Endometrial microvascular endothelial cells (primary cell): Measurements from ENCODE around the gene GRIP2. TPM values are rescaled to one million over a fixed set of nuclear protein-coding genes. Genes with fewer than 3 reads are reported as not detected.

ENCODE experiments used
- in situ Hi-C: cut with HindIII; loops from 2 replicates; pipeline ENCODE4 v1.10.0; 2017; ENCODE audit warnings: low sequenced_read_pairs, low pct_unique_long_range_greater_than_20kb; ENCODE audit errors: inconsistent ontology term
- total RNA-seq: library from RNA; depleted of rRNA; stranded (reverse); fragments of >200 nt; gene quantifications from one replicate; pipeline ENCODE4 v1.2.3, GENCODE V29; 2015; ENCODE audit errors: inconsistent ontology term

Gene GRIP2
- total RNA-seq, 1 donor from 2014 or later, result 0.28 TPM

- in situ Hi-C loops, result no loop called here
Observed at GRCh38 chr3:14462738-14463137, 77.4 kb downstream of the GRIP2 start.

- in situ Hi-C loops, result no loop called here
Observed at GRCh38 chr3:14461748-14462324, 78.3 kb downstream of the GRIP2 start.

- in situ Hi-C loops, result no loop called here
Observed at GRCh38 chr3:14461006-14461747, 79.0 kb downstream of the GRIP2 start.

- in situ Hi-C loops, result no loop called here
Observed at GRCh38 chr3:14460342-14461005, 79.7 kb downstream of the GRIP2 start.

GRCh38 chr3:14459787-14460186 lies 80.4 kb downstream of the GRIP2 start:
- in situ Hi-C loops, result no loop called here

DNA sequence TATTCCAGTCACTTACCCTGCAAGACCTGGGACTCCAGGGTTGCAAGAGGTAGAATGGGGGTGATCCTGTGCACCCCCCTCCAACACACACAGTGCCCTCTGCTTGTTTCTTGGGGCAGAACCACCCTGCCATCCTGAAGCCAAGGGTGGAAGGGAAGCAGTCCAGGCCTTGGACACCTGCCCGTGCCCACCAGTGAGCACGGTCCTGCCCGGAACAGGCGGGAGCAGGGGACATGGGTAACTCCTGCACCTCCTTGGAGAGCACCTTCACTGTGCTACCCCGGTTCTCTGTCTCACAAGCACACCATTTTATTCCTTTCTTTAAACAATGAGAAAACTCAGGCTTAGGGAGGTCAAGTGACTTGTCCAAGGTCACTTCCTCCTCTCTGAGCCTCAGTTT lies 80.8 kb downstream of the GRIP2 start:
- in situ Hi-C loops, result no loop called here

GRCh38 chr3:14458434-14459275 lies 81.5 kb downstream of the GRIP2 start:
- in situ Hi-C loops, result no loop called here

DNA sequence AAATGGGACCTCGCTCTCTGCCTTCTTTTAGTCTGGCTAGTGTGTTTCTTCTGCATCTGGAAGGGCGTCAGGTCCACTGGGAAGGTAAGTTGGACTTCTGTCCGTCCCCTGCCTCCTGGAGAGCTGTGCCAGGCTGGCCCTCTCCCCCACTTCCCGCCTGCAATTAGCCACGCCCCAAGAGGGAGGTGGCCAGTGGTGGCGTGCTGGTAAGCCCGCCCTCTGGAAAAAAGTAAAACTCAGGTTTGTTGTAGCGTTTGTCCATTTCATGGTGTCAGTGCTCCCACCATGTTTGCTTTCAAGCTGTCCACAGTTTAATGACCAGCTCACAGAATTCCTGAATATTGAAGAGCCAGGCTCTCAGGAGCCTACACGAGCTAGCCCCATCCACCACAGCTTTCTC lies 82.1 kb downstream of the GRIP2 start:
- in situ Hi-C loops, result no loop called here

DNA sequence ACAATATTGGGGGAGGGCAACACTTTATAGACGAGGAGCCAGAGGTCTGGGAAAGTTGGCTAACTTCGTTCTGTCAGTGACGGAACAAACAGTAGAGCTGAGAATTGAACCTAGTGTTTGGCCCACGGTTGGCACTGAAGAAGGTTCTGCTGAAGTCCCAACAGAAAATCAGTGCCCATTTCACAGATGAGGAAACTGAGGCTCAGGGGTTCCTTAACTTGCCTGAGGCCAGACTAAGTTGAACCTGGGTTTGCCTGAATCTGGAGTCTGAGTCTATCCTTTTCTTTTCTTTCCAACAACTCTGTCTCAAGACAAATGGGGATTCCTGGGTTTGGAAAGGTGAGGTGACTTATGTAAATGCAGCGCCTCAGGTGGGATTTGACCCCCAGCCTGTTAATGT lies 82.7 kb downstream of the GRIP2 start:
- in situ Hi-C loops, result no loop called here

DNA sequence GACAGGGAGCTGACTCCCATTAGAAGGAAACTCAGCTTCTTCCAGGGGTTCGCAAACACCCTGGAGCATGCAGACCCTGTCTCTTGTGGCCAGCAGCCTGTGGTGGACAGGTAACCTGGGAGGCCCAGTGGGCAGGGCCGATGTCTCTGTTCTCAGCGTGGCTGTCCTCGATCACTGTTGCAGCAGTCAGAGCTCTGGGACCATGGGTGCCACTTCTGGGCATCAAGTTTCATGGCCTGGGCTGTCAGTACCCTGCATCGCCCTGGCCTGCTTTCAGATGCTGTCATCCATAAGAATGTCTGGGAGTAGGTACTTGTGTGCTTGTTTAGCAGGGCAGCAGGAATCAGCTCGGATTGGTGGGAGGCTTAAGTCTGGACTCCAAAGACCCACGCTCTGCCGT lies 83.3 kb downstream of the GRIP2 start:
- in situ Hi-C loops, result no loop called here

DNA sequence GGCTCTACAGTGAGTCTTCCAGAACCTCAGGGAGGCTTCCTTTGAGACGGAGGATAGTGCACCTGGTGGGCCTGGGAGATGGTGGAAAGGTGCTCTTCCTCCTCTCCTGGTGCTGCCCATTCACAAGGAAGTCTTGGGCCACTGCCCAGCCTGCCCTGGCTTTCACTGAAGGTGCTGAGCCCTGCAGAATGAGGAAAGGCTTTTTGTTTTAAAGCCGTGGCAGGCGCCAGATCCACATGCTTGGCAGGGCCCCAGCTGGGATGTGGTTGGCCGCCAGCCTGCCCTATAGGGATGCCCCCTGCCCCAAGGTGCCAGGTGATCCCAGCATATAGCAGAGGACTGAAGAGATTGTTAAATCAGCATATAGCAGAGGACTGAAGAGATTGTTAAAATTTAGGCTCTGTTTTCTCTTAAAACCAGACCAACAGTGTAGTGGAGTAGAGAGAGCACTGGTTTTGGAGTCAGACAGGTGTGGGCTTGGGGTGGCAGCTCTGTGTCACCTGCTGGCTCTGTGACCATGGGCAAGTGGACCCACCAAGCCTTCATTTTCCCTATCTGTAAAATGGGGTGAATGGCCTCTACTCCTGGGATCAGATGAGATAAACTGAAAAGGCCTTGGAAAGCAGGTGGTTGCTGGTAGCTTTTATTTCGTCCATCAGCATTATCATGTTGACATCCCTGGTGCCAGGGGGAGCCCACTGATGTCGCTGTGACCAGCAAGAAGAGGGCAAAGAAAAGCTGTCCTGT lies 84.4 kb downstream of the GRIP2 start:
- in situ Hi-C loops, result no loop called here

DNA sequence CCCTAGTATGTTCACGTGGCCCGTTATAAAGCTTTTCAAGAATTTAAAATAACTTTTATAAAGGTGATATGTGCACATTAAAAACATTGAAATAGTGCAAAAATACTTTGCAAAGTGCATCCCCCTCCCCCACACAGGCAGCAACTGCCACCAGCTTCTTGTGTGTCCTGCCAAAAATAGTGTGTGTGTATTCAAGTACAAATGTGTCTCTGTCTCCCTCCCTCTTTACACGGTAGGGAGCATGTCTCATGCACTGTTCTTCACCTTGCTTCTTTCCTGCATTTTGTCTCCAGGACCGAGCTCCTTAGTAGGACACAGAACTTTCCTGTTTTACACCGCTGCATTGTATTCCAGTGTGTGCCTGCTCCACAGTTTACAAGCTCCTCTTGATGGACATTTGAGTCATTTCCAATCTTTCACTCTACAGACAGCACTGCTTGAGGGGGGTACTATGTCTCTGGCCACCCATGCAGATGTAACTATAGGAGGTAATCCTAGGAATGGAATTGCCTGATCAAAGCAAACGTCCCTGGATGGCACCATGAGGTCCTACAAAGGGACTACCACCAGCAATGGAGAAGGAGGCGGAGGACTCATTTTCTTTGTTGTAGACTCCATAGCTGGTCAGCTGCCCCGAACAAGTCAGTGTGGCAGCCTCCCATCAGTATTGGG lies 85.4 kb downstream of the GRIP2 start:
- in situ Hi-C loops, result no loop called here

DNA sequence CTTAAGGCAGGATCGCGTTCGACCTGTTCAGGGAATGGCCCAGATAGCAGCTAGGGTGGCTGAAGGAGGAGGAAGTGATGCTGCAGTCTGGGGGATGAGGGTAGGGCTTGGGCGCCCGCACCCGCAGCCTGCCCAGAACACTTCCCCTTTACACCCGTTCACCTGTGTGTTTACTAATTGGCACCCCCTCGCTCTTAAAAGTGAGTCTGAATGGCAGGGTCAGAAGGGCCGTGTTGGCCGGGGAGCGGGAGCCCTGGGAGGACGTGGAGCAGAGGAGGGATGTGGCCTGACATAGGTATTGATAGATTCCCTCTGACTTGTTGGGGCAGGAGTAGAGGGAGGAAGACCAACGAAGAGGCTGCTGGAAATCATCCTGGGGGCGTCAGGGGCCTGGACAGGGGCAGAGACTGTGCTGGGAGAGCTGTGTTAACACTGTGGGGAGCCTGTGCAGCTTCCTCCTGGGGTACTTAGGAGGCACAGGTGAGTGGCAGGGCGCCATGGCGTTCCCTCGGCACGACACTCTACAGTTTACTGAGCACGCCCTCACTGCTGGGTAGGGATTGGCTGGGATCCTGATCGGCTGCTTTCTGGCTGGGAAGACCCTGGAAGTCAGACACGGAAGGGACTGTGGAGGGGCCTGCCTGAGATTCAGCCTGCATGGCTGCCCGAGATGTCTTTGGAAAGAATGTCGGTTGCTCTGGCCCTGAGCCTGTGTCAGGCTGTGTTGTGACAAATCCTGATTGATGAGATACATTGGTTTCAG lies 86.1 kb downstream of the GRIP2 start:
- in situ Hi-C loops, result no loop called here

DNA sequence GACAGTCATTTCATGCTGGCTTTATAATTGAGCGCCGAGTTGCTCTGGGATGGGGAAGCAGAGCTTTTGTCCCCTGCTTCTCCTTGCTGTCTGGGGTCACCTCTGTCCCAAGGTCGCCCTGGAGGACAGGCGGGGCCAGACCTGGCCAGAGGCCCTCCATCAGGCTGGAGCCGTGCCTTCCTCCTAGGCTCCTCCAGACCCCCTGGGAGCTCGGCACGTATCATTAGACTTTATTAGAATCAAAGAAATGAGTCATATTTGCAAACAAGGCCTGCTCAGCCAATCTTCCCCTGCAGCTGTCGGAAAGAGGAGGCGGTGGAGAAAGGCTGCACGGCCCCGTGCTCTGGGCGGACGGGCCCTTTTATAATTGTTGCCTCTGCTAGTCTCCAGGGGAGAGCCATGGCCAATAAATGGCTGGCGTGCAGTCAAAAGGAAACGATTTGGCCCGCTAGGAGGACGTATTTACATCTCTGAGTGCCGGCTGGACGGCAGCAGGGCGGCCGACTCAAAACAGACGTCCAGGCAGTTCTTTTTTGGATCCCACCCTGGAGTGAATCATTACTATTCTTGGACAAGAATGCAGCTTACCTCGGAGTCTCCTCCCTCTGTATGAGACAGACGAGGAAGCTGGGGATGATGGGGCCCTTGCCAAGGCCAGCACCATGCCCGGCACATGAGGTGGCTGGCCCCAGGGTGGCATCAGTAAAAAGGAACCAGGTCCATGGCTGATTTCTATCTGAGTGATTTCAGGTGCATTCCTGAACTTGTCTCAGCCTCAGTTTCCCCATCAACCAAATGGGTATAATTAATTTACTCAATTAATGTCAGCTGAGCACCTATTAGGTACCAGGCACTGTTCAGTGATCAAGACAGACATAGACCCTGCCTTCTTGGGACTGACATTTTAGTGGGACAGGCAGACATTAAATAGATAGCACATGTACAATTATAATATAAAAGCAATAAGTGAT lies 87.1 kb downstream of the GRIP2 start:
- in situ Hi-C loops, result no loop called here

GRCh38 chr3:14451844-14452739 lies 88.0 kb downstream of the GRIP2 start:
- in situ Hi-C loops, result no loop called here
